OCI-LY3 (cell line): ENCODE data around the gene CHPT1.

Experiments used
- CTCF ChIP-seq: fragments of 200-600, 300-600 bp; sonication (generic); IDR thresholded peaks from 2 replicates; pipeline ENCODE4 v1.5.1; 2014; ENCODE audit warnings: antibody characterized with exemption, low read length, low read depth
- EZH2phosphoT487 ChIP-seq: fragments of 200-600 bp; shearing (Covaris generic); IDR thresholded peaks from 2 replicates; pipeline ENCODE4 v1.6.1; 2018; ENCODE audit warnings: antibody characterized with exemption, mixed run types, low read depth

GRCh38 chr12:101697197-101697929 lies at the start of gene CHPT1:
- TF ChIP-seq CTCF (no peak), EZH2phosphoT487 (no peak)
